Measurements from ENCODE around the gene PXT1. TPM values are rescaled to one million over a fixed set of nuclear protein-coding genes. Genes with fewer than 3 reads are reported as not detected.

The PXT1 gene
- total and polyA plus RNA-seq, 9 of the 15 experiments (the other 6 are each of a cell fraction or from before 2014, with no cell fraction given), result 0.09 to 0.11 (median 0.10) TPM; not detected in 5

GRCh38 chr6:36347621-36348020, 95.0 kb downstream of the PXT1 start (continued):
- TF ChIP-seq HNRNPLL (IDR thresholded peaks at IDR 0.05; ENCODE audit: low read depth, low read length, poor library complexity, severe bottlenecking), result no peak
- no peak for TF ChIP-seq MCM2 (IDR thresholded peaks at IDR 0.05; ENCODE audit: low read depth)
- TF ChIP-seq MCM5 (IDR thresholded peaks at IDR 0.05; ENCODE audit: low read depth), result no peak
- no peak for TF ChIP-seq OTX1 (CRISPR knock-in tag; IDR thresholded peaks at IDR 0.05)
- no peak for TF ChIP-seq ZNF134 (CRISPR knock-in tag; conservative IDR thresholded peaks at IDR 0.05)
- no peak for TF ChIP-seq ZBED1 (IDR thresholded peaks at IDR 0.05)
- peak; percentile 63; the same call in 1 of the 2 replicates for TF ChIP-seq SMARCC2 (IDR thresholded peaks at IDR 0.05; ENCODE audit: low read depth)
- TF ChIP-seq DACH1 (IDR thresholded peaks at IDR 0.05; ENCODE audit: partially characterized antibody), result peak; percentile 91
- TF ChIP-seq BRF2 (IDR thresholded peaks at IDR 0.05; ENCODE audit: borderline replicate concordance, insufficient read depth, insufficient read length), result no peak
- TF ChIP-seq, protein P1, sequence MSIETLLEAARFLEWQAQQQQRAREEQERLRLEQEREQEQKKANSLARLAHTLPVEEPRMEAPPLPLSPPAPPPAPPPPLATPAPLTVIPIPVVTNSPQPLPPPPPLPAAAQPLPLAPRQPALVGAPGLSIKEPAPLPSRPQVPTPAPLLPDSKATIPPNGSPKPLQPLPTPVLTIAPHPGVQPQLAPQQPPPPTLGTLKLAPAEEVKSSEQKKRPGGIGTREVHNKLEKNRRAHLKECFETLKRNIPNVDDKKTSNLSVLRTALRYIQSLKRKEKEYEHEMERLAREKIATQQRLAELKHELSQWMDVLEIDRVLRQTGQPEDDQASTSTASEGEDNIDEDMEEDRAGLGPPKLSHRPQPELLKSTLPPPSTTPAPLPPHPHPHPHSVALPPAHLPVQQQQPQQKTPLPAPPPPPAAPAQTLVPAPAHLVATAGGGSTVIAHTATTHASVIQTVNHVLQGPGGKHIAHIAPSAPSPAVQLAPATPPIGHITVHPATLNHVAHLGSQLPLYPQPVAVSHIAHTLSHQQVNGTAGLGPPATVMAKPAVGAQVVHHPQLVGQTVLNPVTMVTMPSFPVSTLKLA (conservative IDR thresholded peaks at IDR 0.05), result 0 out of 4 replicates have a peak, but pooled peaks of 1 of the 2 experiments have one; percentile 30
- TF ChIP-seq, protein P2, sequence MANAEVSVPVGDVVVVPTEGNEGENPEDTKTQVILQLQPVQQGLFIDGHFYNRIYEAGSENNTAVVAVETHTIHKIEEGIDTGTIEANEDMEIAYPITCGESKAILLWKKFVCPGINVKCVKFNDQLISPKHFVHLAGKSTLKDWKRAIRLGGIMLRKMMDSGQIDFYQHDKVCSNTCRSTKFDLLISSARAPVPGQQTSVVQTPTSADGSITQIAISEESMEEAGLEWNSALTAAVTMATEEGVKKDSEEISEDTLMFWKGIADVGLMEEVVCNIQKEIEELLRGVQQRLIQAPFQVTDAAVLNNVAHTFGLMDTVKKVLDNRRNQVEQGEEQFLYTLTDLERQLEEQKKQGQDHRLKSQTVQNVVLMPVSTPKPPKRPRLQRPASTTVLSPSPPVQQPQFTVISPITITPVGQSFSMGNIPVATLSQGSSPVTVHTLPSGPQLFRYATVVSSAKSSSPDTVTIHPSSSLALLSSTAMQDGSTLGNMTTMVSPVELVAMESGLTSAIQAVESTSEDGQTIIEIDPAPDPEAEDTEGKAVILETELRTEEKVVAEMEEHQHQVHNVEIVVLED (CRISPR knock-in tag; IDR thresholded peaks at IDR 0.05), result no peak
- TF ChIP-seq, protein P3, sequence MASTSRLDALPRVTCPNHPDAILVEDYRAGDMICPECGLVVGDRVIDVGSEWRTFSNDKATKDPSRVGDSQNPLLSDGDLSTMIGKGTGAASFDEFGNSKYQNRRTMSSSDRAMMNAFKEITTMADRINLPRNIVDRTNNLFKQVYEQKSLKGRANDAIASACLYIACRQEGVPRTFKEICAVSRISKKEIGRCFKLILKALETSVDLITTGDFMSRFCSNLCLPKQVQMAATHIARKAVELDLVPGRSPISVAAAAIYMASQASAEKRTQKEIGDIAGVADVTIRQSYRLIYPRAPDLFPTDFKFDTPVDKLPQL (IDR thresholded peaks at IDR 0.05; ENCODE audit: extremely low read depth, insufficient read length), result no peak
- TF ChIP-seq PRPF4 (IDR thresholded peaks at IDR 0.05; ENCODE audit: insufficient read depth, low read depth, low read length, poor library complexity, severe bottlenecking), result no peak
- no peak for TF ChIP-seq ZNF217 (CRISPR knock-in tag; IDR thresholded peaks at IDR 0.05)
- no peak for TF ChIP-seq HDAC6 (IDR thresholded peaks at IDR 0.05; ENCODE audit: low read depth, low read length)
- TF ChIP-seq U2AF2 (optimal IDR thresholded peaks at IDR 0.05; ENCODE audit: low read depth, low read length), result no peak
- no peak for TF ChIP-seq SMARCB1 (IDR thresholded peaks at IDR 0.05; ENCODE audit: insufficient read length, low read depth)
- no peak for TF ChIP-seq PTBP1 (IDR thresholded peaks at IDR 0.05; ENCODE audit: low read depth, low read length)
- TF ChIP-seq GABPB2 (CRISPR knock-in tag; conservative IDR thresholded peaks at IDR 0.05), result no peak
- TF ChIP-seq ZNF717 (CRISPR knock-in tag; IDR thresholded peaks at IDR 0.05), result no peak
- no peak for TF ChIP-seq NELFE (IDR thresholded peaks at IDR 0.05; ENCODE audit: insufficient read depth, insufficient read length)
- no peak for TF ChIP-seq KDM2B (CRISPR knock-in tag; IDR thresholded peaks at IDR 0.05)
- TF ChIP-seq HDAC8 (tag; IDR thresholded peaks at IDR 0.05), result no peak
- no peak for TF ChIP-seq ZNF282 (CRISPR knock-in tag; IDR thresholded peaks at IDR 0.05)
- no peak for TF ChIP-seq BDP1 (IDR thresholded peaks at IDR 0.05; ENCODE audit: insufficient read depth, insufficient read length)
- TF ChIP-seq YY1 (IDR thresholded peaks at IDR 0.05; ENCODE audit: borderline replicate concordance in 1 of 3, control insufficient read depth in 1 of 3, extremely low read depth in 1 of 3, insufficient read depth in 3 of 3, insufficient read length in 1 of 3, insufficient replicate concordance in 2 of 3, low read depth in 1 of 3, low read length in 2 of 3), result no peak
